GM23338 (cell line): ENCODE results near the gene ADA. TPM values are rescaled to one million over a fixed set of nuclear protein-coding genes. Genes with fewer than 3 reads are reported as not detected.

Source experiments
- ATAC-seq: fragments of 200-7000 bp; cut with Tn5 transposase; 3 replicates; pipeline ENCODE4 v1.9.1; 2020
- DNase-seq: peaks from one replicate; pipeline ENCODE4 v3.0.0-alpha.2; 2015; ENCODE audit warnings: low spot score
- H2AFZ ChIP-seq: fragments of 200-600 bp; sonication (generic); 2 replicates; pipeline ENCODE4 v1.8.0; 2016; ENCODE audit warnings: antibody characterized with exemption, mild to moderate bottlenecking, moderate library complexity
- H3F3A ChIP-seq: fragments of 200-600 bp; sonication (generic); replicated peaks from 2 replicates; pipeline ENCODE4 v1.8.0; 2017; ENCODE audit warnings: antibody characterized with exemption, mixed run types, low read depth
- H3K27ac ChIP-seq: fragments of 200-600 bp; sonication (generic); 2 replicates; pipeline ENCODE4 v1.6.1; 2016; ENCODE audit warnings: low read depth
- H3K27me3 ChIP-seq: fragments of 200-600 bp; sonication (generic); 2 replicates; pipeline ENCODE4 v1.8.0; 2016; ENCODE audit warnings: mild to moderate bottlenecking, mixed run types, moderate library complexity; ENCODE audit not compliant: insufficient read depth
- H3K36me3 ChIP-seq: fragments of 200-600 bp; sonication (generic); 2 replicates; pipeline ENCODE4 v1.8.0; 2016; ENCODE audit warnings: mild to moderate bottlenecking; ENCODE audit not compliant: insufficient read depth
- H3K4me1 ChIP-seq: fragments of 200-600 bp; sonication (generic); 2 replicates; pipeline ENCODE4 v1.8.0; 2016; ENCODE audit warnings: mild to moderate bottlenecking, moderate library complexity; ENCODE audit not compliant: insufficient read depth
- H3K4me2 ChIP-seq: fragments of 200-600 bp; sonication (generic); 2 replicates; pipeline ENCODE4 v1.7.1; 2017; ENCODE audit warnings: mixed run types
- H3K4me3 ChIP-seq: fragments of 200-600 bp; sonication (generic); 2 replicates; pipeline ENCODE4 v1.6.1; 2016; ENCODE audit warnings: mixed run types
- H3K79me2 ChIP-seq: fragments of 200-600 bp; sonication (generic); replicated peaks from 2 replicates; pipeline ENCODE4 v1.8.0; 2017; ENCODE audit warnings: mild to moderate bottlenecking; ENCODE audit not compliant: insufficient read depth
- H3K9me2 ChIP-seq: fragments of 200-600 bp; sonication (generic); 2 replicates; pipeline ENCODE4 v1.8.0; 2017; ENCODE audit not compliant: insufficient read depth
- H4K20me1 ChIP-seq: fragments of 200-600 bp; sonication (generic); replicated peaks from 2 replicates; pipeline ENCODE4 v1.8.0; 2017; ENCODE audit warnings: mild to moderate bottlenecking; ENCODE audit not compliant: insufficient read depth
- H3K27ac Mint-ChIP-seq: 2 replicates; pipeline ENCODE4 v1.8.0; 2020; ENCODE audit warnings: inconsistent platforms, mild to moderate bottlenecking, moderate library complexity, mixed read lengths
- H3K27me3 Mint-ChIP-seq: 3 replicates; pipeline ENCODE4 v1.8.0; 2022; ENCODE audit warnings: low read depth, mild to moderate bottlenecking, moderate library complexity, mixed read lengths, inconsistent platforms; ENCODE audit not compliant: insufficient read depth, poor library complexity
- H3K36me3 Mint-ChIP-seq: 3 replicates; pipeline ENCODE4 v1.8.0; 2021; ENCODE audit warnings: low read depth, mild to moderate bottlenecking, inconsistent platforms, moderate library complexity, mixed read lengths
- H3K4me1 Mint-ChIP-seq: 3 replicates; pipeline ENCODE4 v1.8.0; 2020; ENCODE audit warnings: mild to moderate bottlenecking, inconsistent platforms, mixed read lengths
- H3K4me3 Mint-ChIP-seq: 3 replicates; pipeline ENCODE4 v1.8.0; 2021; ENCODE audit warnings: moderate library complexity, mild to moderate bottlenecking, inconsistent platforms, mixed read lengths
- H3K9me3 Mint-ChIP-seq: 3 replicates; pipeline ENCODE4 v1.8.0; 2020; ENCODE audit warnings: moderate library complexity, mild to moderate bottlenecking, inconsistent platforms, mixed read lengths
- CREB1 ChIP-seq: fragments of 250-450 bp; sonication (Bioruptor Pico); IDR thresholded peaks from 2 replicates; pipeline ENCODE4 v1.5.0; 2020; ENCODE audit warnings: low read depth, mild to moderate bottlenecking, moderate library complexity
- EZH2phosphoT487 ChIP-seq: fragments of 200-600 bp; sonication (generic); IDR thresholded peaks from one replicate; pipeline ENCODE4 v1.8.1; 2018; ENCODE audit warnings: antibody characterized with exemption; ENCODE audit not compliant: unreplicated experiment
- POLR2AphosphoS5 ChIP-seq: IDR thresholded peaks from 2 replicates; pipeline ENCODE4 v1.6.1; 2016; ENCODE audit warnings: antibody characterized with exemption, low read depth
- REST ChIP-seq: IDR thresholded peaks from one replicate; pipeline ENCODE4 v1.6.1; 2018; ENCODE audit warnings: antibody characterized with exemption; ENCODE audit not compliant: unreplicated experiment
- STAT1 ChIP-seq: IDR thresholded peaks from one replicate; pipeline ENCODE4 v1.6.1; 2016; ENCODE audit warnings: antibody characterized with exemption; ENCODE audit not compliant: unreplicated experiment
- ZNF114 ChIP-seq: fragments of 250-450 bp; sonication (Bioruptor Pico); IDR thresholded peaks from 2 replicates; pipeline ENCODE4 v1.5.0; 2020; ENCODE audit warnings: mild to moderate bottlenecking, moderate library complexity
- ZNF331 ChIP-seq: fragments of 250-450 bp; sonication (Bioruptor Pico); IDR thresholded peaks from 2 replicates; pipeline ENCODE4 v1.5.0; 2020; ENCODE audit warnings: low read depth, mild to moderate bottlenecking, moderate library complexity
- ZNF462 ChIP-seq: fragments of 250-450 bp; sonication (Bioruptor Pico); IDR thresholded peaks from 2 replicates; pipeline ENCODE4 v1.5.0; 2020; ENCODE audit warnings: mild to moderate bottlenecking, moderate library complexity
- polyA plus RNA-seq: library from polyadenylated mRNA; unstranded; fragments of >200 nt; fragmentation: Nextera tagmentation; extraction: Ambion mirVana; gene quantifications from 2 replicates; pipeline ENCODE4 v1.2.1, GENCODE V29; 2016
- total RNA-seq: library from RNA; depleted of rRNA; stranded (reverse); fragments of >200 nt; shearing (Covaris generic); gene quantifications from 2 replicates; pipeline ENCODE4 v1.2.3, GENCODE V29; 2014
- TF ChIP-seq, protein P1 (sequence below), 2 experiments: fragments of 200-600 bp in 1 of 2; sonication (generic) in 1 of 2; conservative IDR thresholded peaks; 2 replicates each; pipeline versions ENCODE4 v1.5.1 to v1.6.1; 2016 to 2017; ENCODE audit warnings: antibody characterized with exemption in 2 of 2, low read depth in 2 of 2, mild to moderate bottlenecking in 2 of 2, moderate library complexity in 1 of 2

ADA gene
- total and polyA plus RNA-seq, 2 experiments from 2014 or later, result 15.8 to 16.2 TPM

DNA sequence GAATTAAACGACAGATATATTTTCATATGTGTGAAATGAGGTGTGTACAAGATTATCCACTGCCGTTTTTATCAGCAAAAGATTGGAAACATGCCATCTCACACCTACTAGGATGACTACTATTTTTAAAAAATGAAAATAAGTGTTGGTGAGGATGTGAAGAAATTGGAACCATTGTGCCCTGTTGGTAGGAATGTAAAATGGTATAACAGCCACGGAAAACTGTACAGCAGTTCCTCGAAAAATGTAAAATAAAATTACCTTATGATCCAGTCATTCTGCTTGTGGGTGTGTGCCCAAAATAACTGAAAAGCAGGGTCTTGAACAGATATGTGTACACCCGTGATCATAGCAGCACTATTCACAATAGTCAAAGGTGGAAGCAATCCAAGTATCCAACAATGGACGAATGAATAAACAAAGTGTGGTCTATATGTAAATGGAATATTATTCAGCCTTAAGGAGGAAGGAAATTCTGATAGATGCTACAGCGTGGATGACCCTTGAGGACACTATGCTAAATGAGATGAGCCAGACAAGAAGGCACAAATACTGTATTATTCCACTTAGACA, 36.6 kb upstream of the ADA start:
- Mint-ChIP-seq H3K4me1 (peaks cover 17% of the 10 kb centered on the region), H3K36me3 (no peaks in the 10 kb centered on the region), H3K4me3 (no peak overlapping the region)

More for the DNA sequence above, 36.6 kb upstream of the ADA start:
- Mint-ChIP-seq H3K27me3 (peaks cover 8% of the 10 kb centered on the region), H3K9me3 (peaks cover 3% of the 10 kb centered on the region; the same call in 1 of the 3 replicates), H3K27ac (no peak overlapping the region)
- TF ChIP-seq ZNF114 (CRISPR knock-in tag) (no peak), REST (no peak), STAT1 (no peak), CREB1 (no peak), ZNF331 (no peak), POLR2AphosphoS5 (no peak), EZH2phosphoT487 (no peak), ZNF462 (CRISPR knock-in tag) (no peak)
- TF ChIP-seq, protein P1, sequence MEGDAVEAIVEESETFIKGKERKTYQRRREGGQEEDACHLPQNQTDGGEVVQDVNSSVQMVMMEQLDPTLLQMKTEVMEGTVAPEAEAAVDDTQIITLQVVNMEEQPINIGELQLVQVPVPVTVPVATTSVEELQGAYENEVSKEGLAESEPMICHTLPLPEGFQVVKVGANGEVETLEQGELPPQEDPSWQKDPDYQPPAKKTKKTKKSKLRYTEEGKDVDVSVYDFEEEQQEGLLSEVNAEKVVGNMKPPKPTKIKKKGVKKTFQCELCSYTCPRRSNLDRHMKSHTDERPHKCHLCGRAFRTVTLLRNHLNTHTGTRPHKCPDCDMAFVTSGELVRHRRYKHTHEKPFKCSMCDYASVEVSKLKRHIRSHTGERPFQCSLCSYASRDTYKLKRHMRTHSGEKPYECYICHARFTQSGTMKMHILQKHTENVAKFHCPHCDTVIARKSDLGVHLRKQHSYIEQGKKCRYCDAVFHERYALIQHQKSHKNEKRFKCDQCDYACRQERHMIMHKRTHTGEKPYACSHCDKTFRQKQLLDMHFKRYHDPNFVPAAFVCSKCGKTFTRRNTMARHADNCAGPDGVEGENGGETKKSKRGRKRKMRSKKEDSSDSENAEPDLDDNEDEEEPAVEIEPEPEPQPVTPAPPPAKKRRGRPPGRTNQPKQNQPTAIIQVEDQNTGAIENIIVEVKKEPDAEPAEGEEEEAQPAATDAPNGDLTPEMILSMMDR (conservative IDR thresholded peaks at IDR 0.05; ENCODE audit: low read depth in 2 of 2), result no peak
- Histone ChIP-seq H3F3A (no peaks in the 10 kb centered on the region), H3K4me3 (no peak overlapping the region), H3K27ac (no peak overlapping the region), H3K79me2 (no peaks in the 10 kb centered on the region), H4K20me1 (no peaks in the 10 kb centered on the region), H3K27me3 (no peaks in the 10 kb centered on the region), H3K9me2 (no peaks in the 10 kb centered on the region), H3K4me2 (no peak overlapping the region), H3K36me3 (no peaks in the 10 kb centered on the region), H2AFZ (no peak overlapping the region), H3K4me1 (peaks cover 6% of the 10 kb centered on the region; the same call in 1 of the 2 replicates)
- ATAC-seq (no peak), DNase-seq (no peak)
